GM15510 (cell line): Measurements from ENCODE around the gene CDC42BPB.

Experiments used
- POLR2A ChIP-seq: IDR thresholded peaks from 3 replicates; pipeline ENCODE4 v1.6.1; 2011; ENCODE audit warnings: borderline replicate concordance; ENCODE audit not compliant: insufficient read length; ENCODE audit errors: extremely low read depth

Gene CDC42BPB

GRCh38 chr14:103097244-103097993 lies 40.1 kb upstream of the CDC42BPB start:
- no peak for TF ChIP-seq POLR2A

- no peak for TF ChIP-seq POLR2A
Measured at GRCh38 chr14:103096387-103096786, 39.0 kb upstream of the CDC42BPB start.

- TF ChIP-seq POLR2A: no peak
Measured at GRCh38 chr14:103095210-103095778, 37.9 kb upstream of the CDC42BPB start.

GRCh38 chr14:103094406-103095209 lies 37.3 kb upstream of the CDC42BPB start, which contains the start of gene EXOC3L4:
TSS of gene EXOC3L4 (plus strand) at chr14:103094725. CDS start at chr14:103100220, 5,495 bp downstream.
- no peak for TF ChIP-seq POLR2A

- no peak for TF ChIP-seq POLR2A
Measured at GRCh38 chr14:103093856-103094405, 36.6 kb upstream of the CDC42BPB start.

- TF ChIP-seq POLR2A: no peak
Measured at GRCh38 chr14:103091883-103092222, 34.5 kb upstream of the CDC42BPB start.

GRCh38 chr14:103091041-103091882 lies 33.9 kb upstream of the CDC42BPB start:
- no peak for TF ChIP-seq POLR2A

GRCh38 chr14:103090481-103091020 lies 33.2 kb upstream of the CDC42BPB start:
- TF ChIP-seq POLR2A: no peak

- TF ChIP-seq POLR2A: no peak
Measured at GRCh38 chr14:103089386-103090335, 32.3 kb upstream of the CDC42BPB start.

- TF ChIP-seq POLR2A: no peak
Measured at GRCh38 chr14:103088921-103089320, 31.6 kb upstream of the CDC42BPB start.

- TF ChIP-seq POLR2A: no peak
Measured at GRCh38 chr14:103087343-103087835, 30.0 kb upstream of the CDC42BPB start.

GRCh38 chr14:103086771-103087342 lies 29.5 kb upstream of the CDC42BPB start:
- no peak for TF ChIP-seq POLR2A

- no peak for TF ChIP-seq POLR2A
Measured at GRCh38 chr14:103085106-103086091, 28.1 kb upstream of the CDC42BPB start.
